BLaER1 (cell line): ENCODE measurements around the gene FAM162A.

Experiments used
- H3K27ac ChIP-seq: shearing (Covaris generic); formaldehyde crosslinking; 2 replicates; pipeline ENCODE4 v1.8.1; 2022
- H3K27me3 ChIP-seq: shearing (Covaris generic); formaldehyde crosslinking; 2 replicates; pipeline ENCODE4 v1.8.1; 2022
- H3K36me3 ChIP-seq: shearing (Covaris generic); formaldehyde crosslinking; 2 replicates; pipeline ENCODE4 v1.8.1; 2022
- H3K4me1 ChIP-seq: shearing (Covaris generic); formaldehyde crosslinking; 2 replicates; pipeline ENCODE4 v1.8.1; 2022
- H3K4me2 ChIP-seq: shearing (Covaris generic); formaldehyde crosslinking; 2 replicates; pipeline ENCODE4 v1.8.1; 2022
- H3K4me3 ChIP-seq: shearing (Covaris generic); formaldehyde crosslinking; 2 replicates; pipeline ENCODE4 v1.8.1; 2022
- H3K9ac ChIP-seq: shearing (Covaris generic); formaldehyde crosslinking; 2 replicates; pipeline ENCODE4 v1.8.1; 2022
- H3K9me3 ChIP-seq: shearing (Covaris generic); formaldehyde crosslinking; 2 replicates; pipeline ENCODE4 v1.8.1; 2022
- H4K20me1 ChIP-seq: shearing (Covaris generic); formaldehyde crosslinking; 2 replicates; pipeline ENCODE4 v1.8.1; 2022
- Cebpa-rat ChIP-seq: shearing (Covaris generic); IDR thresholded peaks from 2 replicates; pipeline ENCODE4 v1.8.1; 2022

The FAM162A gene

DNA sequence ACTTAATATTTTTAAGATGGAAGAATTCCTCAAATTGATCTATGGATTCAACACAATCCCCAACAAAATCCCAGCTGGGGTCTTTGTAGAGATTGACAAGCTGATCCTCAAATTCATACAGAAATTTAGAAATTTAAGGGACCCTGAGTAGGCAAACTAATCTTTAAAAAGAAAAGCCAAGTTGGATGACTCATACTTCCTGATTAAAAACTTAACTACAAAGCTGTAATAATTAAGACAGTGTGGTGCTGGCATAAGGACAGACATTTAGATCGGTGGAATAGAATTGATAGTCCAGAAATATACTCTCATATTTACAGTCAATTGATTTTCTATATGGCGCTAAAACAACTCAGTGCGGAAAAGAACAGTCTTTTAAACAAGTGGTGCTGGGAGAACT lies 11.6 kb downstream of the FAM162A start:
- Histone ChIP-seq H3K9me3 (no peaks in the 10 kb centered on the region), H3K27ac (no peak overlapping the region), H3K4me1 (peaks cover 12% of the 10 kb centered on the region), H3K4me3 (no peak overlapping the region), H3K27me3 (no peaks in the 10 kb centered on the region), H3K4me2 (no peak overlapping the region), H3K9ac (no peak overlapping the region), H3K36me3 (peaks cover 24% of the 10 kb centered on the region; the same call in 1 of the 2 replicates), H4K20me1 (peaks cover under 1% of the 10 kb centered on the region; the same call in 1 of the 2 replicates)
- no peak for TF ChIP-seq Cebpa-rat

DNA sequence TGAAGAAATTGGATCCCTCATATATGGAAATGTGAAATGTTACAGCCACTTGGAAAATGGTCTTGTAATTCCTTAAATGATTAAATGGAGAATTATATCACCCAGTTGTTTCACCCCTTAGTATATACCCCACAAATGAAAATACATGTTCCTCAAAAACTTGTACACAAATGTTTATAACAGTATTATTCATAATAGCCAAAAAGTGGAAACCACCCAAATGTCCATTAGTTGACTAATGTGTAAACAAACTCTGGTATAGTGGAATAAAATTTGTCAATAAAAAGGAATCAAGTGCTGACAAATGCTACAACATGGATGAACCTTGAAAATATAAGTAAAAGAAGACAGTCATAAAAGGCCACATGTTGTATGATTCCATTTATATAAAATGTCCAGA lies 12.5 kb downstream of the FAM162A start:
- no peaks in the 10 kb centered on the region for H3K9me3 ChIP-seq
- no peak overlapping the region for H3K4me3 ChIP-seq
- H3K9ac ChIP-seq = no peak overlapping the region
- H3K4me1 ChIP-seq = peaks cover 8% of the 10 kb centered on the region; the same call in 1 of the 2 replicates
- H3K36me3 ChIP-seq = peaks cover 24% of the 10 kb centered on the region; the same call in 1 of the 2 replicates
- no peak for TF ChIP-seq Cebpa-rat
- peaks cover 4% of the 10 kb centered on the region; the same call in 1 of the 2 replicates for H4K20me1 ChIP-seq
- H3K27ac ChIP-seq = no peak overlapping the region
- no peaks in the 10 kb centered on the region for H3K27me3 ChIP-seq
- no peak overlapping the region for H3K4me2 ChIP-seq

DNA sequence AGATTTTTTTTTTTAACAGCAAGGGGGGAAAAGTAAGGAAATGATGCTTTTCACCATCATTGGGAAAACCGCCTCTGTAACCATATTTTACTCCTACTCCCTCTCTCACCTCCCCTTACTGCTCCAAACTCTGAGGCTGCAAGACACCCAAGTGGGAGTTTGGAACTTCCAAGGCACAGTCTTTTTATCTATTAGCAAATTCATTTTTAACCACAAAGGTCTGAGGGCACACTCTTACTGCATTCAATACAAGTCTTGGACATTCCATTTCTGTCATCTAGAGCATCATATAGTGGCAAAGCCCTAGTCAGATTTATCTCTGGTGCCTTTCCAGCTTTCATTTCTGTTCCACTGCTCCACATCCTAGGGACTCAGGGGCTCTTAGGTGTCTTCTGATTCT lies 13.2 kb downstream of the FAM162A start:
- no peak for TF ChIP-seq Cebpa-rat
- no peak overlapping the region for H3K27ac ChIP-seq
- H4K20me1 ChIP-seq = peaks cover 8% of the 10 kb centered on the region; the same call in 1 of the 2 replicates
- no peak overlapping the region for H3K4me3 ChIP-seq
- H3K4me2 ChIP-seq = no peak overlapping the region
- H3K4me1 ChIP-seq = peaks cover 8% of the 10 kb centered on the region; the same call in 1 of the 2 replicates
- H3K27me3 ChIP-seq = no peaks in the 10 kb centered on the region
- peaks cover 24% of the 10 kb centered on the region; the same call in 1 of the 2 replicates for H3K36me3 ChIP-seq
- no peak overlapping the region for H3K9ac ChIP-seq
- no peaks in the 10 kb centered on the region for H3K9me3 ChIP-seq

DNA sequence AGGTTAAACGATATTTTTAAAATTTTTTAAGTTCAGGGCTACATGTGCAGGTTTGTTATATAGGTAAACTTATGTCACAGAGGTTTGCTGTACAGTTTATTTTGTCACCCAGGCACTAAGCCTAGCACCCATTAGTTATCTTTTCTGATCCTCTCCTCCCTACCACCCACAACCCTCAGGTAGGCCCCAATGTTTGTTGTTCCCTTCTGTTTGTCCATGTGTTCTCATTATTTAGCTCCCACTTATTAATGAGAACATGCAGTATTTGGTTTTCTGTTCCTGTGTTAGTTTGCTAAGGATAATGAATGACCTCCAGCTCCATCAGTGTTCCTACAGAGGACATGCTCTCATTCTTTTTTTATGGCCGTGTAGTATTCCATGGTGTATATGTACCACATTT lies 14.9 kb downstream of the FAM162A start:
- H3K4me1 ChIP-seq = peaks cover 8% of the 10 kb centered on the region; the same call in 1 of the 2 replicates
- H3K9ac ChIP-seq = no peak overlapping the region
- H3K27ac ChIP-seq = no peak overlapping the region

DNA sequence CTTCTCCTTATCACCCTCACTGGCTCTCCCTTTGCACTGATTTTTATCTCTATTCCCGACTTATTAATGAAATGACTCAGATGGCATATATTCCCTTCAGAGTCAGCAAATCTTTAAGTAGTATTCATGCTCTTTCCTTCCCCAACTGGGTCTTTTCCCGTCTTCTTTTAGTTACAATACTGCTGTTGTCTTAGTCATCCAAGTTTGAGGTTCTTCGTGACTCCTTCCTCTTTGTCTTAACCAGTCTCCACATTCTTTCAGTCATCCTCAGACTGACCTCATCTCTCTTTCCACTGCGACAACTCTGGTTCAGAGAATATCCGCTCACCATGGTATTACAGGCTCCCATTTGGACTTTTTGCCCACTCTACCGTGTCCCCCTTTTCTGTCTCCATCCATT lies 19.5 kb downstream of the FAM162A start:
- peaks cover 73% of the 10 kb centered on the region for H3K36me3 ChIP-seq
- H3K4me1 ChIP-seq = no peaks in the 10 kb centered on the region
- TF ChIP-seq Cebpa-rat = no peak
- H3K9ac ChIP-seq = no peak overlapping the region
- H4K20me1 ChIP-seq = peaks cover 8% of the 10 kb centered on the region; the same call in 1 of the 2 replicates
- no peak overlapping the region for H3K4me3 ChIP-seq
- no peaks in the 10 kb centered on the region for H3K27me3 ChIP-seq
- no peak overlapping the region for H3K27ac ChIP-seq
- no peak overlapping the region for H3K4me2 ChIP-seq
- no peaks in the 10 kb centered on the region for H3K9me3 ChIP-seq

More for the DNA sequence above, 14.9 kb downstream of the FAM162A start:
- TF ChIP-seq Cebpa-rat = no peak
- peaks cover 8% of the 10 kb centered on the region; the same call in 1 of the 2 replicates for H4K20me1 ChIP-seq
- H3K36me3 ChIP-seq = peaks cover 31% of the 10 kb centered on the region
- H3K27me3 ChIP-seq = no peaks in the 10 kb centered on the region
- no peak overlapping the region for H3K4me2 ChIP-seq
- no peaks in the 10 kb centered on the region for H3K9me3 ChIP-seq
- H3K4me3 ChIP-seq = no peak overlapping the region

DNA sequence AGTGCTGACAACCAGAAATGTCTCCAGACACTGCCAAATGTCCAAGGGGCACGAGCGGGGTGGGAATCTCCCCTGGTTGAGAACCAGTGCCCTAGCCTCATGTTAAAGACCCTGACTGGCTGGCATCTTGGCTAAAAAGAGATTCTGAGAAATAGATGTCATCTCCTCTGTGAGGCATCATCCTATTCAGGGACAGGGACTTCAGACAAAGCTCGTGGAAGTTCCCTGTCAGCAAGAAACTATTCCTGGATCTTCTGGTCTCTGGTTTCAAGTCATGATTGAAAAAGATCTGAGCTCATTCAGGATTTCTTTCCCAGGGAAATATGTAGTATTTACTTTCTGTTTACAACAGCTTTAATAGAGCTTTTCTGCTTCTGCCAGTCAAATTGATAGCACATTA lies 21.0 kb downstream of the FAM162A start:
- Histone ChIP-seq H3K4me2 (no peak overlapping the region), H4K20me1 (peaks cover 8% of the 10 kb centered on the region; the same call in 1 of the 2 replicates), H3K36me3 (peaks cover 76% of the 10 kb centered on the region), H3K9ac (no peak overlapping the region), H3K27me3 (no peaks in the 10 kb centered on the region), H3K27ac (no peak overlapping the region), H3K4me1 (no peaks in the 10 kb centered on the region), H3K4me3 (no peak overlapping the region), H3K9me3 (no peaks in the 10 kb centered on the region)
- TF ChIP-seq Cebpa-rat = no peak

DNA sequence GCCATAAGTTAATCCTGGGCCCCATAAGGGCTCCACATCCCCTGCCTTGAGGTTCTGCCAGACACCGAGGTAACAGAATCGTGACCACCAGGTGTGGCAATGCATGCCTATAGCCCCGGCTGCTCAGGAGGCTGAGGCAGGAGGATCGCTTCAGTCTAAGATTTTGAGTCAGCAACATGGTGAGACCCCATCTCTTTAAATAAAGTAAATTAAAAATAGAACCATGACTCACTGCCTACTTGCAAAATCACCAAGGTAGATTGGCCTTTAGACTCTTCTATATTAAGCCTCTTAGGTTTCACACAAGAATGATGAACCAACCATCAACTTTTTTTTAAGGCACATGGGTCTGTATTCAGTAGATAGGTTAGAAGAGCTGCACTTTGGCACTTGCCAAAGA lies 22.2 kb downstream of the FAM162A start:
- Histone ChIP-seq H3K27ac (no peak overlapping the region), H4K20me1 (0 out of 2 replicates have a peak, but pooled peaks cover 8% of the 10 kb centered on the region), H3K9me3 (no peaks in the 10 kb centered on the region), H3K36me3 (peaks cover 85% of the 10 kb centered on the region), H3K4me3 (no peak overlapping the region), H3K4me2 (no peak overlapping the region), H3K4me1 (no peaks in the 10 kb centered on the region), H3K27me3 (no peaks in the 10 kb centered on the region), H3K9ac (no peak overlapping the region)
- no peak for TF ChIP-seq Cebpa-rat

DNA sequence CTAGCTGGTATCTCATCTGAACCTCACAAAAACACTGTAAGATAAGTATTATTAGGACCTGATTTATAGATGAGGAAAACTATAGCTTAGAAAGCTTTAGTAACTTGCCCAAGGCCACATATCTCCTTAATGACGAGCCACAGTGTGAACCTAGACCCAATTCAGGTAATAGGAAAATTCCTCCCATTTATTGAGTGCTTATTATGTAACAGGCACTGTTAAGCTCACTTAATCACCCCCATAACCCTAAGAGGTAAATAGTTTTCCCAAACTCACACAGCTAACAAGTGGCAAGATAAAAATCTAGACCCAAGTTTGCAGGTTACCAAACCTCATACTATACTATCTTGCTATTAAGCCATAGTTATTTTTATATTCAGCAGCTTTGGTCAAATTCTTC lies 24.0 kb downstream of the FAM162A start:
- Histone ChIP-seq H3K4me1 (peaks cover 2% of the 10 kb centered on the region; the same call in 1 of the 2 replicates), H3K9ac (no peak overlapping the region), H4K20me1 (no peaks in the 10 kb centered on the region), H3K9me3 (no peaks in the 10 kb centered on the region), H3K27ac (no peak overlapping the region), H3K36me3 (peaks cover 95% of the 10 kb centered on the region), H3K4me3 (no peak overlapping the region), H3K4me2 (no peak overlapping the region), H3K27me3 (no peaks in the 10 kb centered on the region)
- no peak for TF ChIP-seq Cebpa-rat

DNA sequence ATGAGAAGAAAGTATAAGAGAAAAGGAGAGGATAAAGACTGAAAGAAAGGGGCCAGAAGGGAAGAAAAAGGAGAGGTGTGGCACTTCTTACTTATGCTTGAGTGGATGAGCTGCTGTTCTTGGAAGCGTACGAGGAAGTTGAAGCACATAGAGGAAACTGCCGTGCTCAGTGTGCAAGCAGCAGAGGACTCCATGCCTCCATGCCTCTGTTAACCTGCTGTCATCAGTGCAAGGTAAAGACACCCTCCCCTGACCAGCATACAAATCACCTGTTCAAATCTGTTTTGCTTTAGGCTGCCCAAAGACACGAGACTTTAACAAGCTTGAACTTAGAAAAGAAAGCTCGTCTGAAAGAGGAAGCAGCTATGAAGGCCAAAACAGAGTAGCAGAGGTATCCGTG lies 25.5 kb downstream of the FAM162A start:
- no peak overlapping the region for H3K9ac ChIP-seq
- no peak overlapping the region for H3K27ac ChIP-seq
- no peaks in the 10 kb centered on the region for H3K27me3 ChIP-seq
- no peaks in the 10 kb centered on the region for H3K9me3 ChIP-seq
- no peak overlapping the region for H3K4me2 ChIP-seq
- TF ChIP-seq Cebpa-rat = no peak
- H3K4me1 ChIP-seq = peaks cover 17% of the 10 kb centered on the region
- no peaks in the 10 kb centered on the region for H4K20me1 ChIP-seq
- H3K36me3 ChIP-seq = peaks cover 86% of the 10 kb centered on the region
- no peak overlapping the region for H3K4me3 ChIP-seq

DNA sequence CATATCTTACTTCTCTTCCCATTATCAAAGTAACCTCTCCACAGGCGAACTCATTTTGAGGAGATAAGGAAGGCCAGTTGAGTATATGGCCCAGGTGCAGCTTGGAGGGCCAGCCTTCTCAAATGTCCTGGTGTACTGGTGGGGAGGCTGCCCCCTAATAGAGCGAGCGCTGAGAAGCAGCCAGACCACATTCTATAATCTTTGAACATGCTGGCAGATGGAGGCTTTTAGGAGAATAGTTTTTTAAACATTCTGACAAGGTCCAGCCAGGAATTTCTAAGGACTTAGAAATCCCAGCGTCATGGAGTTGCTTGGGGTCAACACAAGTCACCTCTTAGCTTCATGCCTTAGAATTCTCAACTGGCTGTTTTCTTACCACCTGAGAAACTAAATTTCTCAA lies 26.1 kb downstream of the FAM162A start:
- Histone ChIP-seq H3K4me2 (no peak overlapping the region), H3K9me3 (no peaks in the 10 kb centered on the region), H3K27me3 (no peaks in the 10 kb centered on the region), H3K36me3 (peaks cover 80% of the 10 kb centered on the region), H4K20me1 (no peaks in the 10 kb centered on the region), H3K4me1 (peaks cover 24% of the 10 kb centered on the region), H3K27ac (no peak overlapping the region), H3K4me3 (no peak overlapping the region), H3K9ac (no peak overlapping the region)
- no peak for TF ChIP-seq Cebpa-rat

DNA sequence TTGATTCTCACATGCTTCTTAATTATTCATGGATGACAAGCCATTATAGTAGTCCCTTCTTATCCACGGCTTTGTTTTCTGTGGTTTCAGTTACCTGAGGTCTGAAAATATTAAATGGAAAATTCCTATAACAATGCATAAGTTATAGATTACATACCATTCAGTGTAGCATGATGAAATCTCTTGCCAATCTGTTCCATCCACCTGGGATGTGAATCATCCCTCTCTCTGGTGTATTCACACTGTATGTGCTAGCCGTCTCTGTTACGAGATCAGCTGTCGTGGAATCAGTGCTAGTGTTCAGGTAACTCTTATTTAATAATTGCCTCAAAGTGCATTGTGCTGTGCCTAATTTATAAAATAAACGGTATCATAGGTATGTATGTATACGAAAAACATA lies 26.7 kb downstream of the FAM162A start:
- TF ChIP-seq Cebpa-rat = no peak
- Histone ChIP-seq H3K9ac (no peak overlapping the region), H3K4me2 (no peak overlapping the region), H3K36me3 (peaks cover 74% of the 10 kb centered on the region), H3K27ac (no peak overlapping the region), H3K4me3 (no peak overlapping the region), H3K27me3 (no peaks in the 10 kb centered on the region), H4K20me1 (no peaks in the 10 kb centered on the region), H3K4me1 (peaks cover 27% of the 10 kb centered on the region), H3K9me3 (no peaks in the 10 kb centered on the region)
